GM15510 (cell line): ENCODE results near the gene SENP7.

ENCODE experiments used
- POLR2A ChIP-seq: IDR thresholded peaks from 3 replicates; pipeline ENCODE4 v1.6.1; 2011; ENCODE audit warnings: borderline replicate concordance; ENCODE audit not compliant: insufficient read length; ENCODE audit errors: extremely low read depth

SENP7 gene

GRCh38 chr3:101387351-101387750 lies 125.7 kb downstream of the SENP7 start:
- TF ChIP-seq POLR2A = no peak

GRCh38 chr3:101384426-101384825 lies 128.6 kb downstream of the SENP7 start:
- TF ChIP-seq POLR2A = no peak

- TF ChIP-seq POLR2A = no peak
Measured at GRCh38 chr3:101383656-101384055, 129.4 kb downstream of the SENP7 start.

- no peak for TF ChIP-seq POLR2A
Measured at GRCh38 chr3:101383156-101383575, 129.8 kb downstream of the SENP7 start.

GRCh38 chr3:101381809-101382208 lies 131.2 kb downstream of the SENP7 start:
- TF ChIP-seq POLR2A = no peak

GRCh38 chr3:101379658-101380376 lies 133.2 kb downstream of the SENP7 start:
- no peak for TF ChIP-seq POLR2A

- TF ChIP-seq POLR2A = no peak
Measured at GRCh38 chr3:101377796-101378195, 135.2 kb downstream of the SENP7 start.

GRCh38 chr3:101377209-101377608 lies 135.8 kb downstream of the SENP7 start:
- no peak for TF ChIP-seq POLR2A

GRCh38 chr3:101375586-101375985 lies 137.4 kb downstream of the SENP7 start:
- no peak for TF ChIP-seq POLR2A

GRCh38 chr3:101362406-101362805 lies 150.6 kb downstream of the SENP7 start:
- no peak for TF ChIP-seq POLR2A

GRCh38 chr3:101351829-101352228 lies 161.2 kb downstream of the SENP7 start:
- no peak for TF ChIP-seq POLR2A

GRCh38 chr3:101340591-101340990 lies 172.4 kb downstream of the SENP7 start:
- TF ChIP-seq POLR2A = no peak

- TF ChIP-seq POLR2A = no peak
Measured at GRCh38 chr3:101333883-101334282, 179.1 kb downstream of the SENP7 start.

GRCh38 chr3:101329016-101329673 lies 183.9 kb downstream of the SENP7 start:
- TF ChIP-seq POLR2A = no peak

GRCh38 chr3:101325393-101326134 lies 187.4 kb downstream of the SENP7 start:
- TF ChIP-seq POLR2A = no peak
